ENCODE data around the gene MTIF3.

GRCh38 chr13:27405546-27406134 is 44.7 kb downstream of the MTIF3 start:
- TF ChIP-seq POLR2A (IDR thresholded peaks at IDR 0.05) (no peak), EP300 (IDR thresholded peaks at IDR 0.05; ENCODE audit: low read depth) (no peak), CTCF (IDR thresholded peaks at IDR 0.05) (no peak)
